ENCODE data around the gene PAX5.

Gene PAX5

DNA sequence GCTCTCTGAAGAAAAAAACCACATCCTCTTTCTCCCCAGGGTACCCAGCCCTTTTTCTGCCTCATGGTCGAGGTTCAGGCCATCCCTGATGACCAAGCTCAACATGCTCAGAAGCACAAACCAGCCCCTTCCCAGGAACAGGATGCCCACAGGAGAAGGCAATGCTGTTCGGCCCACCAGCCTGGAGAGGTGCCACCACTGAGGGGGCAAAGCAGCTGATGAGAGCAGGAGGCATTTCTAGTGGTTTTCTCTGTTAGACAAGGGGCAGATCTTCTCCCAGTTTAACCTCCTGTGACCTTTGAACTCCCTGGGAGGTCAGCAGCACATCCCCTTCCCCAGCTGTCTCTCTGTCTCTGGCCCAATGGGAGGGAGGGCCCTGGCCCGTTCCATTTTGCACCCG is 73.0 kb downstream of the PAX5 start:
- no peak for DNase-seq (ENCODE audit: low spot score)

DNA sequence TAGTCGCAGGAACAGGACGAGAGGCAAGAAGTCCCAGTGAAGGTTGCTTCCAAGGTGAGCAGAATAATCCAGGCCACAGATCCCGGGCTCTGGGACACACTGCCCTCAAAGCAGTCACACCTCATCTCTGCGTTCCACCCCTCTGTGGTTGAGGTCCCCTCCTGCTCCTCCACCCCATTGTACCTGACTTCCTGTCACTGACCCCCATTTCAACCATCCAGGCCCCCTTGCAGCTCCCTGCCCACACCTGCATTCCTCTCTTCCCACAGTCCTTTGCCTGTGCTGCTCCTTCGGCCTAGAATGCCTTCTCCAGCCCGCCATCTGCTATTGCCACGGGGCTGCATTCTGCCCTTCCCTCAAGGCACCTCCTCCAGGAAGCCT is 73.5 kb downstream of the PAX5 start:
- DNase-seq (ENCODE audit: low spot score) = no peak

DNA sequence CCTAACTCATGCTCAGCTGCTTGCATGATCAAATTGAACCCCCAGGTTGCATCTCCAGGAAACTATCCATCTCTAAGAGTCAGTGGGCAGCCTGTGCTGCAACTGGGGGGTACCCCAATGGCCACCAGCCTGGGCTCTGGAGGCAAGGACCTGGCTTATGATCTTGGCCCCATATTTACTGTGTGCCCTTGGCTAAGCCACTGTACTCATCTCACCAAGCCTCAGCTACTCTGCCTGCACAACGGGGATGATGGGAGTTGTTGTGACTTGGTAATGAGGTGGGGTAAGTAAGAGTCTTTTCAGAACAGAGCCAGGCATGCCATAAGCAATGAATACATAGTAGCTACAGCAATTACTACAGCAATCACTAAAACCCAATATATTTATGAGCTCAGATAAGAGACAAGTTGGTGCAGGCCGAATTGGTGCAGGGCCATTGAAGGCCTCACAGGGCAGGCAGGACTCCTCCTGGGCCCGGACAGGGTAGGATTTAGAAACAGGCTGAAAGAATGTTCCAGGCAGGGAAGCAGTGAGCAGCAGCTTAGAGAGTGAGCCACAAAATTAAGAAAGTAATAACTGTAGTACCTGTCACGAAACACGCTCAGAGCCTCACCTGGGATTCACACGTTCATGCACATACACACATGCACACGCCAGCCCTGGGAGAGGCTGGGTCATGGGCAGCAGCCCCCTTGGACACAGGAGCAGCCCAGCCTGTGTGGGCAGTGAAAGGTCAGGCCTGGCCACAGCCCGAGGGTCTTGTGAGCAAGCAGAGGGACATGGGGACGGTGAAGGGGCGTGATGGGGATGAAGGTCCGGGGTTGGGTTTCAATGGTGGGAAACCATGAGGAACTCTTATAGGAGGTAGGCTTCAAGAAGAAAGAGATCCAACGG is 74.1 kb downstream of the PAX5 start:
- DNase-seq (ENCODE audit: low spot score) = no peak

DNA sequence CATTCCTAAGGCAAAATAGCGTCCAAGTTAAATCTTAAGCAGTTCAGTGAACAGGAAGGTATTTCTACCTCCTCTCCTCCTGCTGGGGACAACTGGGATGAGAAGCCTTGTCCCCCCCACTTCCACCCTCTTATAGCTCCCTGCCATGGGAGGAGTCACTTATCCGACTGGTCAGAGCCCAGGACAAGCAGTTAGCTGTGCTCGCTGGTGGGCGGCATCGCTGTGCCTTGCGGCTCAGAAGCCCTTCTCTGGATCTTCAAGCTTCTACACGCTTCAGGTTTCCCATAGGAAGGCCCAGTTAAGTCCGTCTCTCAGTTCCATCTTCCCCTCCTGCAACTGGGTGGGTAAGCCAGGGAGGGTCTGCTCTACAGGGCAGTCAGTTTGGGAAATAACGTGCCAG is 77.2 kb downstream of the PAX5 start:
- no peak for DNase-seq (ENCODE audit: low spot score)

DNA sequence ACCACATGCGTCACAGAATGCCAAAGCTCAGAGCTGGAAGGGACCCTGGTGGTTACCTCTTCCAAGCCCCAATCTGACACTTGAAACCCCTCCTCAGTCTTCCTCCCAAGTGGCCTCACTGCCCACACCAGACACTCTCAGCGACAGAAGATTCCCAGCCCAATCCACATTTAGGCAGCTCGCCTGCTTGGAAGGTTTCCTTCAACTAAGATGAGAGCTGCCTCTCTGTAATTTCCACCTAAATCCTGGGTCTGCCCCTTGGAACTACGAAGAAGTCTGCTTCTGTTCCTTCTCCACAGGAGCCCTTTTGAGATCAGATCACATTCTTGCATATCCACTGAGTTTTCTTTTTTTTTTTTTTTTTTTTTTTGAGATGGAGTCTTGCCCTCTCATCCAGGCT is 83.7 kb downstream of the PAX5 start:
- no peak for DNase-seq (ENCODE audit: low spot score)

DNA sequence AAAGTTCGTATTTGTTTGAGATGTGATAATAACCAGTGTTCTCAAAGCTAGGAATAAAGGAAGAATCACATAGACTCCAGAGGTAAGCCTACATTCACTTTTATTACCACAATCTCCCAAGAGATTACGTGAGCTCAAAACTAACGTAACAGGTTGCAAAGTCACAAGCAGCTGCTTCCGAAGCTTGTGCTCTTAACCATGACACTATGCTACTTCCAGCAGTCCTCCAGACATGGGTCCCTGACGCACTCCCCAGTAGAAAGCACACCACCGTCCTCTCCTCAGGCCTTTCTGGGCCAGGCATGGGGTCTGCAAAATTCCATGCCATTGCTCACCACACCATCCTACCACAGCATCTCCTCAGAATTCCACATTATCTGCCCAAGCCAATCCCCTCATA is 84.6 kb downstream of the PAX5 start:
- no peak for DNase-seq (ENCODE audit: low spot score)

DNA sequence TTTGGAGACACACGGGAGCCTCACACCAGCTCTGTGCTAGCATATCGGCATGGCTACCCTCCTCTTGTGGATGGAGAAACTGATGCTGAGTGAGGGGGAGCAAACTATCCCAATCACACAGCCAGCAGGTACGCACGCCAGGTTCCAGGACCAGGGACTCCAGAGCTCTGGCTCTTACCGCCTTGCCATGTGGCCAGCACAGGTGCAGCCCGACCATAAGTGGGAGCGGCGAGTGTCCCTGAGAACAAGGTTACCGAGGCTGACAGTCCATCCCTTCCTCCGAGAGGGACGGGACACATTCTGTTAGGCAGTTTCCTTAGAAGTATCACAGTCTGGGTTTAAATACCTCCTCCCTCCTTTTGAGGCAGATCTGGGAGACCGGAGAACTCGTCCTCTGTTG is 86.0 kb downstream of the PAX5 start:
- DNase-seq (ENCODE audit: low spot score) = no peak

DNA sequence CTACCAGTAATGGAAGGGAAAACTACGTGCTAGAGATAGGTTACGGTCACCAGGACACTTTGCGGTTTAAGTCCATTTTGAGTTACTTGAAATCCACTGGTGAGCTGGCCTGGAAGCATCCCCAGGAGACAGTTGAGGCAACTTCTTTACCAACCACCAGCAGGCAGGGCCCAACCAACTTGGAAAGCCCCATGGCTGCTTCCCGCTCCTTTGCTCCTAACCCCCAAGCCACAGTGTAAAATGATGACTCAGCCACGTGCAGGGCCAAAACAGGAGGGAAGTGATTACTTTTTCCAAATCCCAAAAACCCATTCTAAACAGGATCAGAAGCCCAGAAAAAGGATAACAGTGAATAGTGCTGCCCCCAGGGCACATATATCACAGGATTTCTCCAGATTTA is 87.4 kb downstream of the PAX5 start:
- DNase-seq (ENCODE audit: low spot score) = no peak

DNA sequence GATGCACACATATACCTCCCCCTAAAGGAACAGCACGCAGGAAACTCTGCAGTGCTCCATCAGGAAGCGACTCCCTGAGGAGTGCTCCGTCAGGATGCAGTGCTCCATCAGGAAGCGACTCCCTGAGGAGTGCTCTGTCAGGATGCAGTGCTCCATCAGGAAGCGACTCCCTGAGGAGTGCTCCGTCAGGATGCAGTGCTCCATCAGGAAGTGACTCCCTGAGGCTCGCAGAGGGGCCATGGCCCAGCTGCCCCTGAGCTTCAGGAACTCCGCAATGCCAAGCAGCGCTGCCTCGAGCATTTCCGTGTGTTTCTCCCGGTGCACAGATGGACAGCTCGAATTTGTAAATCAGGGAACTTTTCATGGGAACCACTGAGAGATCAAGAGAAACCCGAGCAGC is 88.1 kb downstream of the PAX5 start:
- DNase-seq (ENCODE audit: low spot score) = no peak

DNA sequence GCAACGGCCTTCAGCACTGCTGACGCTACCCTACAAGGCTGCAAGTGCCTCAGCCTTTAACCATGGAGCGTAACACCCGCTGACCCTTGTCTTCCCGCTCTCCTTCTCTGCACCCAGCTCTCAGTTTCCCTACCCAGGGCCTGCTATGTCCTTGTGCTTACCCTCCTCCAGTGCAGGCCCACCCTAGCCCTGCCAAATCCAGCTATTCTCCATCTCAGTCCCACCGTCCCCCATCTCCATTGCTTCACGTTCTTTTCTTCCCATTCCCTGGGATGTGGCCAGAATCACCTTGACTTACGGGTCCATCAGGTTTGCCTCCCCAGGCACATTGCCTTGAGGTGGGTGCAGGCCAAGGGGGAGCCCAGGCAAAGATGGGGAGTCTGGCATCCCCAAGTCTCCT is 91.2 kb downstream of the PAX5 start:
- no peak for DNase-seq (ENCODE audit: low spot score)

DNA sequence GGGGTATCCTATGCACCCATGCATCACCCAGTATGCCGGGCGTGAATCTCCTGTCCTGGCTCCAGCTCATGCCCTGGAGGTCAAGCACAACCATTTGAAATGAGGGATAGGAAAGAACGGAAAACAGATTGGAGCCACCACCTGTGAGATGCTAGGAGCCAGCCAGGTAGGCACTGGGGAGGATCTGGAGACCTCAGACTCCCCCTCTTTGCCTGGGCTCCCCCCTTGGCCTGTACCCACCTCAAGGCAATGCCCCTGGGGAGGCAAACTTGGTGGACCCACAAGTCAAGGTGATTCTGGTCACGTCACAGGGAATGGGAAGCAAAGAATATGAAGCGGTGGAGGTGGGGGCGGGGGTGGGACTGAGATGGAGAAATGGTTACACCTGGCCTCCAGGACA is 92.6 kb downstream of the PAX5 start:
- DNase-seq (ENCODE audit: low spot score) = no peak

DNA sequence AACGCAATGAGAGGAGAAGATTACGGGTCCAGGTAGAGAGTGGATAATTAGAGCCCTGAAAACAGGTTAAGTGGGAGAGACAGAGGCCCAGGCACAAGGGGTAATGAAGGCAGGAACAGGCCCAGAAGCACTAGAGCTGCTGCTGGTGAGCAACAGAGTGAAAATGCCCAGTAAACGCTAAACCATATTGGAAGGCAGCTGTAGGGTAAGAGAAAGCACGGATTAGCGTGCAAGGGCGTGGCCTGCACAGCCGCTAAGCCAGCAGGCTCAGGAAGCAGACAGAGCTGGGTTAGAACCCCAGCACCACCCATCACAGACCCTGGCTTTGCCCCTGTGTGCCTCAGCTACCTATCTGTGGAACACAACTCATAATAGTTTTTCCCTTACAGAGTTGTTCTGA is 93.2 kb downstream of the PAX5 start:
- DNase-seq (ENCODE audit: low spot score) = no peak

DNA sequence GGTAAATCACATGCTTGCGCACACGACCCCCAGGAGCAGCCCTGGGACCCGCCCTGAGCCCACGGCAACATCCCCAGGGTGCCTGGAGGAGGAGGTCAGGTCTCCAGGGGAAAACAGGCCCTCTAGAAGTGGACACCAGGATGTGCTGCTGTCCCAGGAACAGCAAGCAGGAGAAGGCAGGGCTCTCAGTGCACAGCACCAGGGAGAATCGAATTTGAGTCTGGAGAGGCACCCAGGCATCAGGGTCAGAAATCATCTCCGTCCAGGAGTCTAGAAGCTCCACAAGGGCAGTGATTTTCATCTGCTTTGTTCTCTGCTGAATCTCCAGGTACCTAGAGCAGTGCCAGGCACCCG is 93.6 kb downstream of the PAX5 start:
- DNase-seq (ENCODE audit: low spot score) = no peak

DNA sequence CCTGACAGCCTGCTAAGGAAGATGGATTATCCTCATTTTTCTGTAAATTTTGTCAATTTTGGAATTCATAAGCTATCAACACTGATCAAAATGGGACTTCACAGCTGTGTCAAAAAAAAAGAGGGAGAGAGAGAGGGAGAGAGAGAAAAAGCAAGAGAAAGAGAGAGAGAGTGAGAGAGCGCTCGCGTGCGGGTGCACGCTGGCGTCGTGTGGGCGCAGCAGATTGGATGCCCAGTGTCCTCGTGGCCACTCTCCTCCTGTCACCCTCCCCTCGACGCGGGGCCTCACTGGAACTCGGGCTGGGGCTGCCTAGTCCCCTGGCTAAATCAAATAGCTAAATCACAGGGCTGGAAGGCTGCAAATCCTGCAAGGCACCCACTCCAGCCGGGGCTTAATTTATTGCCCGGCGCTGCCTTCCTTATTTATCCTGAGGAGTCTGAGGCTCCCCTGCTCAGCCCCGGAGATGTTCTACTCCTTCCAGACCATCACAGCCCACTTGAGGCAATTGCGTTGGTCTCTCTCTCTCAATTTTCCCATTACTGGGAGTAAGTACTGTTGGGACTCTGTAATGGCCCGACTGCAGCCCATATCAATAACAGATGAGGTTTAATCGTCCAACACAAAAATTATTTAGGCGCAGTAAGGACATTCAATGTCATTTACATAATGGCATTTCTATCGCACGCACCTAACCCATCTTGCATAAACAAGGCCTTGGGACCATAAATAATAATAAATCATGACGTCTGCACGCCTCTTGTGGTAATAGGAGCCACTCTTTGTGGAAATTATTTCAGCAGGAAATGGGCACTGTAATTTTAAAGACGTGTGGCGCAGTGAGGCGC is 94.2 kb downstream of the PAX5 start:
- no peak for DNase-seq (ENCODE audit: low spot score)

DNA sequence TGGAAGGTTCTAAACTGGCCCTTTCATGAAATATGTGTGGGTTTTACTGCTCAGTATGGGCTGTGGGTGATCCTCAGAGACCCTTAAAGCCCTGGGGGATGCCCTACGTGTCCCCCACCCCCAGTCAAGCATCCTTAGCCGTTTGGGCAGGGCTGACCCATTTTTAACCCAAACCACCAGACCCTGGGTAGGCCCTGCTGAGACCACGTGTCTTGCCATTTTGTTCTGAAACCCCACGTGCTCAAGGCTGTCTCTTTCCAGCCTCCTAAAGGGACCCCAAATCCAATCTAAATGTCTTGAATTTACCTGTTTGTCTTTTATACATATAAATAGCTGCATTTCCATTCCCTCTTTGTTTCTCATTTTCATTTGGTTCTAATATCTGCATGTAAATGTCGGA is 94.9 kb downstream of the PAX5 start:
- no peak for DNase-seq (ENCODE audit: low spot score)

DNA sequence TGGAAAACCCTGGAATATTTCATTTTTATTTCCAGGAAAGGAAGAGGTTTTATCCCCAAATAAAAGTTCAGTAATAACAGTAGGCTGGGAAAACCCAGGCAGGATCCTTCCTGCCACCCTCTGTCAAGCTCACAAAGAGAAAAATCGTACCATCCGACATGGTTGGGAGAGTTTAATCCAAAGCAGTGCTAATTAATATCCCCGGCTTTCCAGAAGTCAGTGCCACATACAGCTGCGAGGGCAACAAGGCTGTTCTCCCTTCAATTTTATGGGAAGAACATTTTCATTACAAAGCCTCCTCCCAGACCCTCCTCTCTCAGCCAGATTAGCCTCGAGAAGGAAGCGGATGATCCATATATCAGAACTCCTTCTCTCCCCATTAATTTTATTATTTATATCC is 95.5 kb downstream of the PAX5 start:
- DNase-seq (ENCODE audit: low spot score) = no peak

DNA sequence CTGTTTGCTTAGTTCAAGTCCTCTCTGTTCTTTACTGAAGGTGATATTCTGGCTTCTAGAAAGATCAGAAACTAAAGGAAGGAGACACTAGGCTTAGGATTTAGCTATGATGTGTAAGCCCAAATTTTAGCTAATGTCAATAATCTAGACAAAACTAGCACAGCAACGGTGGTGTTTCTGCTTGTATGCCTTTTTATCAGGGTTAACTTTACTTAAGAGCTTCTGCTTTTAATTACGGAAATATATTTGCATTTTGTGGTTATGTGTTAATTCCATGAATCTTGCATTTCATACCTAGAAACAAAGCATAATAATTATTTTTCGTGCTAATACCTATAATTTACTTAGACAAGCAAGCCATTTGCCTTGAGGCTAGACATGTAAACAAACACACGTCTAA is 96.1 kb downstream of the PAX5 start:
- DNase-seq (ENCODE audit: low spot score) = no peak

DNA sequence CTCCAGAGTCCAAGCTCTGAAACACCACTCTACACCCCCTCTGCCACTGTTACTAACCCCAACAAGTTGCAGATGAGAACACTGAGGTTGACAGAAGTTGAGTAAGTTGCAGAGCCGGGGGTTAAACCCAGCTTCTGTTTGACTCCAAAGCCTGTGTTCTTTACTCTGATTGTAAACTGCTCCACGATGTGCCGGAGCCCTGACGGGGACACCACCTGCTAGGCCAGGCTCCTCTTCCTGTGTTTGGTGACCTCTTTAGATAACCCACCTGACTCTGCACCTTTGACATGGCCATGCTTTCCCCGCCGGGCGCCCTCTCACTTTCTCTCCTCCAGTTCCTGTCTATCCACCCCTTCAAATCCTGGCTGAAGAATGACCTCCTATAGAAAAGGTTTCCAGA is 96.7 kb downstream of the PAX5 start:
- no peak for DNase-seq (ENCODE audit: low spot score)

DNA sequence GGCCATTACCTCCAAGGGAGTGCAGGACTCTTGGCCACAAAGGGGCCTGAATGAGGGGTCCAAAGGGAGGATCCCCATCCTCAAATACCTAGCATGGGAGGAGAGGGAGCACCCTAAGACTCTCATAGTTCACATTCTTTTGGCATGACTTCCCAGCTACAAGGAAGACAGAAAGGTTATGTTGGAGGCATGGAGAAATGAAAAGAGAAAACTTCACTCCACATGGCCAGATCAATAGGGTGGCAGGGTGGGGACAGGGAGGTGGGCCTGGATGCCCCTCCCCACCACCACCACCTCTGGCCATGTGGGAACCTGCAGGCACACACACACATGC is 97.6 kb downstream of the PAX5 start:
- no peak for DNase-seq (ENCODE audit: low spot score)

DNA sequence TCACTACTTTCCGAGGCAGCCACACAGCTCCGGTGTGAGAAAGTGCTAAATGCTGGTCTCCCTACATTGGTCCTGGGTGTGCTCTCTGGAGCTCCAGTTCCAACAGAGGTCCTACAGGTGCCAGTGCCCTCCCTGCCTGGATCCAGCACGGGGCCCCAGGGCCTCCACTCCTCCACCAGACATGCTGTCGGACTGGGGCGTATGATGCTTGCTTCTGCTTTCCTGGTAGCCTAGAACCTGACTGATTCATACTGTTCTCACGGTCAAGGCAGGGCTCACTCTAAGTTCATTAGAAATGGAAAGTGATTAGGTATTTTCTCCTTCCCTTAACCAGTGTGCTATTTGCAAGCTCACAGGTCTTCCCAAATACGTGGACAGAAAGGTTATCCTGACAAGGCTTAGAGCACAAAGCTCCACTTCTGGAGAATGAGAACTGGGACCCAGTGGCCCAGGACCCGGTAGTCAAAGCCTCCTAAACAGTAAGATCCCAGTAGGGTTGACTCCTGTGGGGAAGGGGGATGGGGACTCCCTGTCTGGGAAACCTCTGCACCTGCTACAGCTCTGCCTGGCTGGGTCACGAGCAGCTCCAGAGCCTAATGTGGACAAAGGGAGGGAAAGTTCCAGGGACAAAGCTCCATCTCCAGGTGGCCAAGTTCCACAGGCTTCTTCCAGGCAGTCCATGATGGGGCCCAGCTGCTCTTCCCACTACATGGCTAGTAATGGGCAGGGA is 98.1 kb downstream of the PAX5 start:
- DNase-seq (ENCODE audit: low spot score) = no peak

DNA sequence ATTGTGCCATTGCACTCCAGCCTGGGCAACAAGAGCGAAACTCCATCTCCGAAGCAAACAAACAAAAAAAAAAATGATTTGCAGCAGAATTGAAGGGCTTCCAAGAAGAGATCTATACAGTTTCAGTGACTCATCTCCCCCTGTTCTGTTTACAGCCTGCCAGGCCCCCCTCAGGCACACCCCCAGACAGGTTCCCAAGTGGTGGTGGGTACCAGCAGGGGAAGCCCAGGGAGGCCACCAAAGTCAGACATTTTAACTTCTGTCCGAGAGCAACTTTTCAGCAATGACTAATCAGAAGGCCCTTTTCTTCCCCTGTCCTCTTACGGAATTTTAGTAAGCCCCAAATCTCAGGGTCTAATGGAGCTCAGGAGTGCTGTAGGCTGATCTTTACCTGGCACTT is 98.7 kb downstream of the PAX5 start:
- DNase-seq (ENCODE audit: low spot score) = no peak

DNA sequence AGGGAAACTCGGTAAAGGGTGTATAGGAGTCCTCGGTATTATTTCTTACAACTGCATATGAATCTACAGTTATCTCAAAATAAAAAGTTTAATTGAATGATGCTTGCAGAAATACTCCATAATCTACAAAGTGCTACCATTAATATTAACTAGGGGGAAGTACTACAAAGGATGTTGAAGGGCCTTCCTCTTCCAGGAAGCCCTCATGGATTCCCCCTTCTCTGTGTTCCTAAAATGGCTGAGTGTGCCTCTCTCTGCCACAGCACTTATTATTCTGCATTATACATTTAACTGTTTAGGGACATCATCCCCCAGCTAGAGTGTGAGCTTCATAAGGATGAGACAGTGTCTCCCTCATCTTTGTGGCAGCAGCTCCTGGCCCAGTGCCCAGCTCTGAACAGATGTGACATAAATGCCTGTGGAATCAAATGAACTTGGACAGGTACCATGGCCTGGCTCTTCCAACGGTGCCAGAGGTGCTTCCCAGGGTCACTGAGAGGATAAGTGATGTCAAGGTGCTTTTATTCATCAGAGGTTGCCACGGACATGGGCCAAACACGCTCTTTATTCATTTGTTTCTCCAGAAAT is 99.5 kb downstream of the PAX5 start:
- no peak for DNase-seq (ENCODE audit: low spot score)

All from GM03348 (cell line).